Left kidney (tissue), 8 donors: ENCODE results near the gene IPO9. TPM values are rescaled to one million over a fixed set of nuclear protein-coding genes. Genes with fewer than 3 reads are reported as not detected.

Source experiments
- DNase-seq: peaks from one replicate; pipeline ENCODE4 v3.0.0-alpha.2; 2013
- long read RNA-seq, 8 donors: transcript quantifications; one replicate each; lab custom pipeline, GENCODE V29; 2026
- polyA plus RNA-seq: library from polyadenylated mRNA; unstranded; fragments of 120-200 nt; gene quantifications from one replicate; pipeline ENCODE4 v1.2.1, GENCODE V29; 2013; ENCODE audit not compliant: insufficient read length

IPO9 gene
- 90.2 TPM for polyA plus RNA-seq
- long read RNA-seq, donor 1, full-length matches to known transcripts: 3 of 14 reads
- long read RNA-seq, donor 1, partial matches to known transcripts: 11 of 14 reads
- long read RNA-seq, donor 1, other reads (novel, unspliced or antisense): 0 of 14 reads
- long read RNA-seq, donor 2, full-length matches to known transcripts: 3 of 18 reads
- long read RNA-seq, donor 2, partial matches to known transcripts: 15 of 18 reads
- long read RNA-seq, donor 2, other reads (novel, unspliced or antisense): 0 of 18 reads
- long read RNA-seq, donor 3, full-length matches to known transcripts: 3 of 8 reads
- long read RNA-seq, donor 3, partial matches to known transcripts: 5 of 8 reads
- long read RNA-seq, donor 3, other reads (novel, unspliced or antisense): 0 of 8 reads
- long read RNA-seq, donor 4: 0 reads
- long read RNA-seq, donor 5, full-length matches to known transcripts: 8 of 13 reads
- long read RNA-seq, donor 5, partial matches to known transcripts: 5 of 13 reads
- long read RNA-seq, donor 5, other reads (novel, unspliced or antisense): 0 of 13 reads
- long read RNA-seq, donor 6, full-length matches to known transcripts: 3 of 18 reads
- long read RNA-seq, donor 6, partial matches to known transcripts: 15 of 18 reads
- long read RNA-seq, donor 6, other reads (novel, unspliced or antisense): 0 of 18 reads
- long read RNA-seq, donor 7, full-length matches to known transcripts: 1 of 21 reads
- long read RNA-seq, donor 7, partial matches to known transcripts: 20 of 21 reads
- long read RNA-seq, donor 7, other reads (novel, unspliced or antisense): 0 of 21 reads
- long read RNA-seq, donor 8, full-length matches to known transcripts: 1 of 1 reads
- long read RNA-seq, donor 8, partial matches to known transcripts: 0 of 1 reads
- long read RNA-seq, donor 8, other reads (novel, unspliced or antisense): 0 of 1 reads

DNA sequence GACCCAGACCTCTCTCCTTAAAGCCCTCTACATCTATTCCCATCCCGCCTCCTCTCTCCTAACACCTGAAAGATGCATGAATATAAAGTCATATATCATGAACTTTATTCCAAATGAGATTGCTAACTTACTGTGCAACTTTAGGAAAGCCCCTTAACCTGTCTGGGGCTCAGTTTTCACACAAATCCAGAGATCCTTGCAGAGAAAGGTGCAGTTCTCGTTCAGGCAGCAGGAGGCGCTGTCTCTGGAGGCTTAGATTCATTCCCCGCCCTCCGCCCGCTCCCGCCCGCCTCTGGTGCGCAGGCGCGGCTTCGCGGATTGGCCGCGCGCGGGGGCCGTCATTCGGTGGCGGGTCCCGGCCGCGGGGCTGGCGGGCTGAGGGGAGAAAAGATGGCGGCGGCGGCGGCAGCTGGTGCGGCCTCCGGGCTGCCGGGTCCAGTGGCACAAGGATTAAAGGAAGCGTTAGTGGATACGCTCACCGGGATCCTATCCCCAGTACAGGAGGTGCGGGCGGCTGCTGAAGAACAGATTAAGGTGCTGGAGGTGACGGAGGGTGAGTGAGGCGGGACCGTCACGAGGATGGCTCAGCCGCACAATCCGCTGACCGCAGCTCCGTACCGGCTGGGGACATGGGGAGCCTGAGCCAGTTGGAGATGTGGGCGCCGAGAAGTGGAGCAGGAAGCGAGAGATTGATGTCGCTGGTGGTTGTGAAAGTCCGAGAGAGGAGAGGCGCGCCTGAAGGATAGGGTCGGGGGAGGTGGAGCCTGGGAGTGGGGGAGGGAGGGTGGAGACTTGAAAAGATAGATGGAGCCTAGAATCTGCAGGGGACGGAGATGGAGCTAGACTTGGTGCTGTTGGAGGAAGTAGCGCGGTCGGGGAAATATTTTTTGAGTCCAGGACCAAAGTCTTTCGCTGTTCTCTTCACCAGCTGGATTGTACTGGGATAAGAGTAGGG, at the start of gene IPO9:
Gene IPO9, plus strand, starts transcription at position 338 of the 955 bp plus-strand sequence. Its CDS starts 53 bp downstream, at position 391.
- DNase-seq: peak; percentile 96

- no peak for DNase-seq
Observed at GRCh38 chr1:201779351-201779880, 49.5 kb upstream of the IPO9 start.

DNA sequence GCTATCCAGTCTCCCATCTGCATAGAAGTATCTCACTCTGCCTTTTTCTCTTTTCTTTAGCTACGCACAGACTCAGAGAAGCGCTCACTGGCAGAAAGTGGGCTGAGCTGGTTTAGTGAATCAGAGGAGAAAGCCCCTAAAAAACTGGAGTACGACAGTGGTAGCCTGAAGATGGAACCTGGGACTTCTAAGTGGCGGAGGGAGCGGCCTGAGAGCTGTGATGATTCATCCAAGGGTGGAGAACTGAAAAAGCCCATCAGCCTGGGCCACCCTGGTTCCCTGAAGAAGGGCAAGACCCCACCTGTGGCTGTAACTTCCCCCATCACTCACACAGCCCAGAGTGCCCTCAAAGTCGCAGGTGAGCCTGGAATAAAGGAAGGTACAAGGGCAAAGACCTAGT, 48.0 kb upstream of the IPO9 start:
- no peak for DNase-seq

- DNase-seq: no peak
Observed at GRCh38 chr1:201781437-201781836, 47.5 kb upstream of the IPO9 start.

DNA sequence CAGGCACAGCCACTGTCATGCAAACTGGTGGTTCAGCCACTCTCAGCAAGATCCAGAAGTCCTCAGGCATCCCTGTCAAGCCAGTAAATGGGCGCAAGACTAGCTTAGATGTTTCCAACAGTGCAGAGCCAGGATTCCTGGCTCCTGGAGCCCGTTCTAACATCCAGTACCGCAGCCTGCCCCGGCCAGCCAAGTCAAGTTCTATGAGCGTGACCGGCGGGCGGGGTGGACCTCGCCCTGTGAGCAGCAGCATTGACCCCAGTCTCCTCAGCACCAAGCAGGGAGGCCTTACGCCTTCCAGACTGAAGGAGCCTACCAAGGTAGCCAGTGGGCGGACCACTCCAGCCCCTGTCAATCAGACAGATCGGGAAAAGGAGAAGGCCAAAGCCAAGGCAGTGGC, 46.6 kb upstream of the IPO9 start:
- no peak for DNase-seq

- DNase-seq: no peak
Observed at GRCh38 chr1:201783058-201783457, 45.9 kb upstream of the IPO9 start.

DNA sequence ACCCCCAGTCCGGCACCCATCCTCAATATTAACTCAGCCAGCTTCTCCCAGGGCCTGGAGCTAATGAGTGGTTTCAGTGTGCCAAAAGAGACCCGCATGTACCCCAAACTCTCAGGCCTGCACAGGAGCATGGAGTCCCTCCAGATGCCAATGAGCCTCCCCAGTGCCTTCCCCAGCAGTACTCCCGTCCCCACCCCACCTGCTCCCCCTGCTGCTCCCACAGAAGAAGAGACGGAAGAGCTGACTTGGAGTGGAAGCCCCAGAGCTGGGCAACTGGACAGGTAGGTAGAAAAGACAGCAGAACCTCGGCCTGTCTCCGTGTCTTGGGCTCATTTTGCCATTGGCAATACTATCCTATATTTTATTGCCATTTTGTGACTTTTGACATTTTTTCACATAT, 45.4 kb upstream of the IPO9 start:
- no peak for DNase-seq

GRCh38 chr1:201785291-201785690, 43.7 kb upstream of the IPO9 start:
- DNase-seq: no peak

DNA sequence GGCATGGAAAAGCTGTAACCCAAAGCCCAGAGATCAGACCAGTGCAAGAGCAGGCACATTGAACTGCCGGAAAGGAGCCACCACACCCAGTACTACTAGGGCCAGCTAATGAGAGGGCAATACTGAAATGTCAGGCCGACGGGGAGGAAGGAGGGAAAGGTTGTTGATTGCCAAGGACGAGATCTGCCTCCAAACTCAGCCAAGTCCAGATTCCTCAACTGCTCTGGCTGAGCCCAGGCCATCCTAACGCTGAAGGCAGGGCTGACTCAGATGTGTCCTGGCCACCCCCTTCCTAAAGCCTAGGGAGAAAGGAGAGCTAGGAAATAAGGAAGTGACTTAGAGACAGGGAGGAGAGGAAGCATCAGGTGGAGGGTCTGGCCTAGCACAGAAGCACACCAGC, 42.1 kb upstream of the IPO9 start:
- no peak for DNase-seq

GRCh38 chr1:201788296-201788695, 40.7 kb upstream of the IPO9 start:
- DNase-seq: no peak

DNA sequence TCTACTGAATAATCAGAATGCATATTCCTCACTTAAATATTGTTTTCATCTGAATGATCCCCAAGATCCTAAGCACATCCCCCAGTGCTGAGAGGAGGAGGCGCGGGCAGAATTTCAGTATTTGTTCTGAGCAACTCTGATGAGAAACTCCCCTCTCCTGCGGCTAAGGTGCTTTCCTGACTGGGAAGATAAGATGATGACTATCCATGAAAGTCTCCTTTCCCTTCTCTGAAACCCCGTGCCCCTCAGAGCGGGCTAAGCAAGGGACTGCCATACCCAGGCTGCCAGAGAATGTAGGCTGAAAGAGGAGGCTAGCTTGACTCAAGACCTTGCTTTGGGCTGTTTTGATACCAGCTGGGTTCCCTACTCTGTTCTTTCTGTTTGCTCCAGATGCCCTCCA, 39.7 kb upstream of the IPO9 start:
- no peak for DNase-seq

DNA sequence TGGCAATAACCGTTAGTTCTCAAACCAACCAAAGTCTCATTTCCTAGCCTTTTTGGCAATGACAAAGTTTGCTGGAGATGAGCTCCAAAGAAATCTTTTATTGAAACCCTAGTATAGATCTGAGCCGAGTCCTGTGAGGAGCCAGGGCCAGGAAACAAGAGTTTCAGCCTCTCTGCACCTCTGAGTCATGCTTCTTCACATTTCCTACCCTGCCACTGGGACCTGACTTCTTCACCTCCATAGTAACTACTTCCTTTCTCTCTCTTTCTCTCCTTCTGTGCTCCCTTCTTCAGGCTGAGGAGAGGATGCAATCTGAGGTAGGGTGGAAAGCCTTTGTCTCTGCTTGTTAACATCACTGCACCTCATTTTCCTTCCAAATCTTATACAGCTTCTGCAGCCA, 38.7 kb upstream of the IPO9 start:
- DNase-seq: no peak

DNA sequence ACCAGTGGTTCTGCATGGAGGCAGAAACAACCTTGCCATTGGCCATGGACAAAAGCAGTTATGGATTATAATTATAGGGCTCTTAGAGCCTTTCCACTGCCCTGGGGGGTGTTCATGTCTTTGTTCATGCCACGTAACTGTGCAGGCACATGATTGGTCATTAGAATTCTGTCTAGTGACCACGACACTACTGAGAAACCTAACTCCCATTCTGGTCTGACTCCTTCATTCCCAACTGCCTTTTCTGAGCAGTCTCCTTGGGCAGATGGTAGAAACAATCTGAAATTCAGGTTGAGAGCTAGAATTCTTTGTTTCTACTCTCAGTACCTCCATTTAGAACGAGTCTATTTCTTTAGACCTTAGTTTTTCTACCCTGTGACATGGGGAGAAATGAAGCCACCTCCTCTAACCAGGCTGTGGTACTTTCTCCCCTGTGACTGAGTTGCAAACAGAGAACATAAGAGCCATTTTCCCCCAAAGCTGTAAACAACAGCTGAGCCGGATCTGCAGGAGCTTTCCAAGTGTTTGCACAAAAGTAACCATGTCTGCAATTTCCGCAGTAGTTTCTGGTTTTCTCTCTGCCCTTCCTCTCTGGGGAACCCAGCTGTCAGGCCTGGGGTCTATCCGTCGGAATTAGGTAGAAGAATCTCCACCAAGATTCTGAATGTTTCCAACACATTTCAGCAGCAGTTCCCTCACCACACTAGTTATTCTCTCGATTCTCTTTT, 37.7 kb upstream of the IPO9 start:
- no peak for DNase-seq

- peak; percentile 50 for DNase-seq
Observed at GRCh38 chr1:201791779-201792173, 37.2 kb upstream of the IPO9 start.

DNA sequence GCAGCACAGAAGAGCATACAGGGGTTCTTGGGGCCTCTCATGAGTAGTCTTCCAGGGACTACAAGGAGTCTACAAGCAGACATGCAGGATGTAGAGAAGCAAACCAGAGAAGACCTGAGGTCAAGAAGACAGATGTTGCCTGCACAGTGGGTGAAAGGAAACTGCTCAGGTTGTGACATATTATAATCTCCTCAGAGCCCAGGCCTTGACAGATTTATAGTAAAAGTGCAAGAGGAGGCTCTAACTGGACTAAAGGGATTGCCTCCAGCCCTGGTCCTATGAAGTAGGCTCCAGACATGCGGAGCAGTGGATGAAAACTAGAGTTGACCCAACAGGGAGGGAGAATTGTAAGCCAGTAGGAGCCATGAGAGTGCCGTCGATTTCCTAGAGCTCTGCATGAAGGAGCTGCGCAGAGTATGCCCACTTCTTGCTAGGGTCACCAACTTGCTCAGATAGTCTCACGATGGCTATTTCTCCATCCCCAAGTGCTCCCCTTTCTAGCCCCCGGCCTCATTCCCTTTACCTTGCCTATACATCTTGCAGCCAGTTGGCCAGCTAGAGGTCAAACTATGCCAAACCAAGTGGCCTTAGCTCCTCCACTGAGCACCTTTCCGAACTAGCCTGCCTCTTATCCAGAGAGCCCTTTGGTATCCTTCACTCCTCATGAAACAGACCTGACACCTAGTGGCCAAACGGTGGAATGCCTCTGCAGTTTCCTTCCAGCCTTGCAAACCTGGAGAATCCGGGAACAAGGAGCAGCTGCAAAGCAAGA, 36.2 kb upstream of the IPO9 start:
- peak; percentile 82 for DNase-seq

DNA sequence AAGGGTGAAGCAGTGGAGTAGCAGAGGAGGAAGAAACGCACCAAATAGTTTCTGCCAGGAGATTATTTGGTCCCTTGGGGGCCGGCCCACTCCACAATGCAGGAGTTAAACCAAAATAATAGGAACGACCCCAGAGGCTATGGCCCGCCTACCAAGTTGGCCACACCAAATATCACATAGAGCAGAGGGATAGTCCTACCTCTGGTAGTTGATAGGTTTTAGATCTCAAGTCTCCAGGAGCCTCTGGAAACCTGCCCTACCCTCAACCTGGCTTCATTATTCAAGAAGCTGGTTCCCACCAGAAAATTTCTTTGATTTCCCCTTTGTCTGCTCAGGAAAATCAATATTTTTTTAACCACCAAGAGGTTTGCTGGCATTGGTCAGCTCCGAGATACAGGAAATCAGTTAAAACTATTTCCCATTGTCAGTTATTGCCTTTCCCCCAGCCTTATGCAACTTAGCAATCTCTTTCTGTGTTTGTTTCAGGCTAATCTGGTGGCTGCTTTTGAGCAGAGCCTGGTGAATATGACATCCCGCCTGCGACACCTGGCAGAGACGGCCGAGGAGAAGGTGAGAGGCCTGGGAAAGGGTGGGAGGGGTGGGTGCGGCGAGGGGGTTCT, 35.5 kb upstream of the IPO9 start:
- DNase-seq: no peak

- no peak for DNase-seq
Observed at GRCh38 chr1:201795066-201795465, 33.9 kb upstream of the IPO9 start.

DNA sequence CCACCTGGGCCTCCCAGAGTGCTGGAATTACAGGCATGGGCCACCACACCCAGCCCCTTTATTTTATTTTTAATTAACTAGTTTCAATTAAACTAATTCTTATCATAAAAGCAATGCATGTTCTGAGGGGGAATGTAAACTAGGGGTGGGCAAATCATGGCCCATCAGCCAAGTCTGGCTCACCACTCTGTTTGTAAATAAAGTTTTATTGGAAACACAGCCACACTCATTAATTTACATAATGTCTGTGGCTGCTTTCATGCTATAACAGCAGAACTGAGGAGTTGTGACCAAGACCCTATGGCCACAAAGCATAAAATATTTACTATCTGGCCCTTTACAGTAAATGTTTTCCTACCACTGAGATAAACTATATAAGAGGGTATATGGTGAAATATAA, 28.7 kb upstream of the IPO9 start:
- no peak for DNase-seq

- no peak for DNase-seq
Observed at GRCh38 chr1:201806801-201807200, 22.2 kb upstream of the IPO9 start.
